ENCODE measurements around the gene DGAT2L6. TPM values are rescaled to one million over a fixed set of nuclear protein-coding genes. Genes with fewer than 3 reads are reported as not detected.

The DGAT2L6 gene
- total RNA-seq, 2 donors from 2014 or later: not detected

- peaks cover 13% of the 10 kb centered on the region for H3K4me1 ChIP-seq
- 0 to 1% methylated on average over 5 to 8 of the region's 8 CpGs for WGBS, 2 donors
- H3K36me3 ChIP-seq (replicated peaks in 1 of 2; ENCODE audit: insufficient read depth in 1 of 2, low read depth in 2 of 2): no peaks in the 10 kb centered on the region
- ATAC-seq: no peak
- peak overlapping the region; percentile 39 to 77 for H3K4me3 ChIP-seq
- TF ChIP-seq, protein P1, sequence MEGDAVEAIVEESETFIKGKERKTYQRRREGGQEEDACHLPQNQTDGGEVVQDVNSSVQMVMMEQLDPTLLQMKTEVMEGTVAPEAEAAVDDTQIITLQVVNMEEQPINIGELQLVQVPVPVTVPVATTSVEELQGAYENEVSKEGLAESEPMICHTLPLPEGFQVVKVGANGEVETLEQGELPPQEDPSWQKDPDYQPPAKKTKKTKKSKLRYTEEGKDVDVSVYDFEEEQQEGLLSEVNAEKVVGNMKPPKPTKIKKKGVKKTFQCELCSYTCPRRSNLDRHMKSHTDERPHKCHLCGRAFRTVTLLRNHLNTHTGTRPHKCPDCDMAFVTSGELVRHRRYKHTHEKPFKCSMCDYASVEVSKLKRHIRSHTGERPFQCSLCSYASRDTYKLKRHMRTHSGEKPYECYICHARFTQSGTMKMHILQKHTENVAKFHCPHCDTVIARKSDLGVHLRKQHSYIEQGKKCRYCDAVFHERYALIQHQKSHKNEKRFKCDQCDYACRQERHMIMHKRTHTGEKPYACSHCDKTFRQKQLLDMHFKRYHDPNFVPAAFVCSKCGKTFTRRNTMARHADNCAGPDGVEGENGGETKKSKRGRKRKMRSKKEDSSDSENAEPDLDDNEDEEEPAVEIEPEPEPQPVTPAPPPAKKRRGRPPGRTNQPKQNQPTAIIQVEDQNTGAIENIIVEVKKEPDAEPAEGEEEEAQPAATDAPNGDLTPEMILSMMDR (IDR thresholded peaks at IDR 0.05): no peak
- no peak for TF ChIP-seq POLR2A (IDR thresholded peaks at IDR 0.05)
- DNase-seq: no peak
- H3K27ac ChIP-seq: peak overlapping the region; percentile 21 to 90 (median 72)
- H3K27me3 ChIP-seq: no peaks in the 10 kb centered on the region
- no peaks in the 10 kb centered on the region for H3K9me3 ChIP-seq
- intact Hi-C loops (cut with DNase I): no loop called here
Observed at GRCh38 chrX:70132877-70133302, 44.4 kb upstream of the DGAT2L6 start.

DNA sequence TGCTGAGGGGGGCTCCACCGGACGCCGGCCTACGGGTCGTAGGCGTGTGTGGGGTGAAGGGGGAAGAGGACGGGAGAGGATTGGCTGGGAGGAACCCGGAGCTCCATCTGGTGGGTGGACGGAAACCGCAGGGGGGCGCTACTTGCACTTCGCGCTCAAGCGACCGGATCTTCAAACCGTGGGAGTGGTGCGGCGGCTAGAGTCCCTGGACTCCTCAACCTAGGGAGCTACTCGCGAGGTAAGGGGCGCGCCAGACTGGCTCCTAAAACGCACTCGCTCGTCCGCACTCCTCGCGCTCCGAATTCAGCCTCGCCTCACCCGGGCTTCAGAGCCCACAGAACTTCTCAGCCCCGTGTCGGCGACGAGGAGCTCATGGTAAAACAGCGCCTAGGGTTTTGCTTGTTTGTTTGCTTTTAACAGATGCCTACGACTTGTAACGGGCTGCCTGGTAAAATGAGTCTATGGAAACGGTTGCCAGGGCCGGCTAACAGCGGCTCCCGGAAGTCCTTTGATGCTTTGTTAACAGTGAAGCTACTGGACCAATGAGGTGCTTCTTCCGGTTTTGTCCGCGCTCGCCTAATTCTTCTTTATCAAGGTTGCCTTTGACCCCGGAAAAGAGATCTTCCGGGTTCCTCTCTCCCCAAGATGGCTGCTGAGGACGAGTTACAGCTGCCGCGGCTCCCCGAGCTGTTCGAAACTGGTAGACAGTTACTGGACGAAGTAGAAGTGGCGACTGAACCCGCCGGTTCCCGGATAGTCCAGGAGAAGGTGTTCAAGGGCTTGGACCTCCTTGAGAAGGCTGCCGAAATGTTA lies 43.8 kb upstream of the DGAT2L6 start, which contains the start of gene IGBP1:
Gene IGBP1, plus strand, starts transcription at position 145 of the 813 bp plus-strand sequence. Its CDS starts 501 bp downstream, at position 646.
- Histone ChIP-seq H3K27ac (peak within 1 kb of the TSS; percentile 55 to 90 (median 72)), H3K36me3 (replicated peaks in 1 of 2; ENCODE audit: insufficient read depth in 1 of 2, low read depth in 2 of 2) (no peaks in the 10 kb centered on the region), H3K27me3 (no peaks in the 10 kb centered on the region), H3K9me3 (no peaks in the 10 kb centered on the region), H3K4me3 (peak within 1 kb of the TSS; percentile 39 to 77), H3K4me1 (peaks cover 13% of the 10 kb centered on the region)
- TF ChIP-seq, protein P1 (IDR thresholded peaks at IDR 0.05): peak in 6 of 7 experiments; percentile 38 to 67 (median 52)
- TF ChIP-seq POLR2A (IDR thresholded peaks at IDR 0.05): peak in 2 of 3 donors; percentile 67 to 71
- ATAC-seq (peak; percentile 95), DNase-seq (peak; percentile 78 to 89 (median 82))
- intact Hi-C loops (cut with DNase I): no loop called here
- 0% methylated on average over 25 to 53 of the region's 59 CpGs for WGBS, 2 donors

- Histone ChIP-seq H3K36me3 (replicated peaks in 1 of 2; ENCODE audit: insufficient read depth in 1 of 2, low read depth in 2 of 2) (no peaks in the 10 kb centered on the region), H3K9me3 (no peaks in the 10 kb centered on the region), H3K27me3 (no peaks in the 10 kb centered on the region), H3K27ac (peak overlapping the region; percentile 54 to 90 (median 72)), H3K4me1 (peaks cover 13% of the 10 kb centered on the region), H3K4me3 (peak overlapping the region; percentile 39 to 77)
- TF ChIP-seq, protein P1 (IDR thresholded peaks at IDR 0.05): no peak
- TF ChIP-seq POLR2A (IDR thresholded peaks at IDR 0.05): no peak
- DNase-seq: no peak
- 0 to 1% methylated on average over 9 to 12 of the region's 12 CpGs for WGBS, 2 donors
- intact Hi-C loops (cut with DNase I): no loop called here
- ATAC-seq: peak; percentile 5
Observed at GRCh38 chrX:70134116-70134477, 43.2 kb upstream of the DGAT2L6 start.

DNA sequence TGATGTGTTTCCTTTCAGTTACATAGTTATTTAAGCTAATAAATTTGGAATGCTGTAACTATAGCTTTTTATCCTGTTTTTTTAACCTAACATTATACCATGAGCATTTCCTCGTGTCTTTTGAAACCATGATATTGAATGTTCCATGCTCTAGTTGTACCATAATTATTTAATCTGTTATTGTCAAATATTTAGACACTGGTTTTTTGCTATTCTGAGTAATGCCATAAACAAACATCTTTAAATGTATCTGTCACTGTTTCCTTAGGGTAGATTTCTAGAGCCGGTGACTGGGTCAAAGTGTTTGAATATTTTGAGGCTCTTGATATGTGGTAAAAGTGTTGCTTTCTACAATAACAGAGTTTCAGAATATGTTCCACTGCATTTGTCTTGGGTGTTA lies 38.7 kb upstream of the DGAT2L6 start:
- TF ChIP-seq POLR2A (IDR thresholded peaks at IDR 0.05): no peak
- TF ChIP-seq, protein P1 (IDR thresholded peaks at IDR 0.05): no peak
- intact Hi-C loops (cut with DNase I): no loop called here
- WGBS, 2 donors: 88 to 95% methylated on average over 2 of the region's 2 CpGs
- Histone ChIP-seq H3K4me1 (peaks cover 13% of the 10 kb centered on the region), H3K9me3 (no peaks in the 10 kb centered on the region), H3K27me3 (no peaks in the 10 kb centered on the region), H3K4me3 (no peak overlapping the region), H3K36me3 (replicated peaks in 1 of 2; ENCODE audit: insufficient read depth in 1 of 2, low read depth in 2 of 2) (no peaks in the 10 kb centered on the region), H3K27ac (no peak overlapping the region)
- DNase-seq: no peak
- no peak for ATAC-seq

Data from body of pancreas (tissue), 4 donors.